Measurements from ENCODE around the gene PIP5K1C.

GRCh38 chr19:3621689-3622088 is 78.6 kb downstream of the PIP5K1C start:
- TF ChIP-seq NFYB (CRISPR knock-in tag; conservative IDR thresholded peaks at IDR 0.05; ENCODE audit: low read depth) (no peak), ZNF138 (CRISPR knock-in tag; conservative IDR thresholded peaks at IDR 0.05) (no peak), MYBL2 (CRISPR knock-in tag; IDR thresholded peaks at IDR 0.05) (no peak)
- TF ChIP-seq, protein P1, sequence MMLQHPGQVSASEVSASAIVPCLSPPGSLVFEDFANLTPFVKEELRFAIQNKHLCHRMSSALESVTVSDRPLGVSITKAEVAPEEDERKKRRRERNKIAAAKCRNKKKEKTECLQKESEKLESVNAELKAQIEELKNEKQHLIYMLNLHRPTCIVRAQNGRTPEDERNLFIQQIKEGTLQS (CRISPR knock-in tag; conservative IDR thresholded peaks at IDR 0.05) = no peak
- TF ChIP-seq, protein P2, sequence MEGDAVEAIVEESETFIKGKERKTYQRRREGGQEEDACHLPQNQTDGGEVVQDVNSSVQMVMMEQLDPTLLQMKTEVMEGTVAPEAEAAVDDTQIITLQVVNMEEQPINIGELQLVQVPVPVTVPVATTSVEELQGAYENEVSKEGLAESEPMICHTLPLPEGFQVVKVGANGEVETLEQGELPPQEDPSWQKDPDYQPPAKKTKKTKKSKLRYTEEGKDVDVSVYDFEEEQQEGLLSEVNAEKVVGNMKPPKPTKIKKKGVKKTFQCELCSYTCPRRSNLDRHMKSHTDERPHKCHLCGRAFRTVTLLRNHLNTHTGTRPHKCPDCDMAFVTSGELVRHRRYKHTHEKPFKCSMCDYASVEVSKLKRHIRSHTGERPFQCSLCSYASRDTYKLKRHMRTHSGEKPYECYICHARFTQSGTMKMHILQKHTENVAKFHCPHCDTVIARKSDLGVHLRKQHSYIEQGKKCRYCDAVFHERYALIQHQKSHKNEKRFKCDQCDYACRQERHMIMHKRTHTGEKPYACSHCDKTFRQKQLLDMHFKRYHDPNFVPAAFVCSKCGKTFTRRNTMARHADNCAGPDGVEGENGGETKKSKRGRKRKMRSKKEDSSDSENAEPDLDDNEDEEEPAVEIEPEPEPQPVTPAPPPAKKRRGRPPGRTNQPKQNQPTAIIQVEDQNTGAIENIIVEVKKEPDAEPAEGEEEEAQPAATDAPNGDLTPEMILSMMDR (IDR thresholded peaks at IDR 0.05) = no peak
